ENCODE measurements around the gene GJC3. TPM values are rescaled to one million over a fixed set of nuclear protein-coding genes. Genes with fewer than 3 reads are reported as not detected.
"Not testable (repeated sequence)": the region's sequence is repeated elsewhere in the genome, so short reads cannot be mapped to it uniquely, and the experiment has no call there.

GJC3 gene
- polyA plus RNA-seq, 2 donors, result not detected

- no peaks in the 10 kb centered on the region for H3K36me3 ChIP-seq (ENCODE audit: control insufficient read depth in 2 of 2, insufficient read depth in 2 of 2, low read length in 1 of 2)
- H3K27me3 ChIP-seq (ENCODE audit: control insufficient read depth in 1 of 2, insufficient read depth in 2 of 2, low read length in 2 of 2), result no peaks in the 10 kb centered on the region
- H3K9me3 ChIP-seq (ENCODE audit: control insufficient read depth in 2 of 2, insufficient read depth in 1 of 2, low read depth in 1 of 2, low read length in 1 of 2), result no peaks in the 10 kb centered on the region
- H3K4me1 ChIP-seq (ENCODE audit: control insufficient read depth in 2 of 2, insufficient read depth in 2 of 2, low read length in 1 of 2), result no peaks in the 10 kb centered on the region
- H3K27ac ChIP-seq (ENCODE audit: low read depth in 2 of 2, low read length in 1 of 2), result no peak overlapping the region
- no peak overlapping the region for H3K4me3 ChIP-seq (ENCODE audit: low read depth in 1 of 2, low read length in 2 of 2)
- 67 to 75% methylated on average over 6 of the region's 6 CpGs for WGBS, 2 donors
These were observed 25.8 kb upstream of the GJC3 start for GRCh38 chr7:99955247-99955646.

- 84 to 93% methylated on average over 7 of the region's 7 CpGs for WGBS, 2 donors
- H3K27ac ChIP-seq (ENCODE audit: low read depth in 2 of 2, low read length in 1 of 2); H3K4me3 ChIP-seq (ENCODE audit: low read depth in 1 of 2, low read length in 2 of 2); H3K36me3 ChIP-seq (ENCODE audit: control insufficient read depth in 2 of 2, insufficient read depth in 2 of 2, low read length in 1 of 2); H3K9me3 ChIP-seq (ENCODE audit: control insufficient read depth in 2 of 2, insufficient read depth in 1 of 2, low read depth in 1 of 2, low read length in 1 of 2); H3K4me1 ChIP-seq (ENCODE audit: control insufficient read depth in 2 of 2, insufficient read depth in 2 of 2, low read length in 1 of 2); H3K27me3 ChIP-seq (ENCODE audit: control insufficient read depth in 1 of 2, insufficient read depth in 2 of 2, low read length in 2 of 2): not testable (repeated sequence)
These were observed 25.2 kb upstream of the GJC3 start for GRCh38 chr7:99954643-99955042.

GRCh38 chr7:99953649-99954048, 24.2 kb upstream of the GJC3 start:
- H3K36me3 ChIP-seq (ENCODE audit: control insufficient read depth in 2 of 2, insufficient read depth in 2 of 2, low read length in 1 of 2), result no peaks in the 10 kb centered on the region
- WGBS, 2 donors, result 61 to 66% methylated on average over 3 of the region's 3 CpGs
- H3K4me1 ChIP-seq (ENCODE audit: control insufficient read depth in 2 of 2, insufficient read depth in 2 of 2, low read length in 1 of 2), result no peaks in the 10 kb centered on the region
- peak overlapping the region; percentile 27 to 34 for H3K27ac ChIP-seq (ENCODE audit: low read depth in 2 of 2, low read length in 1 of 2)
- no peaks in the 10 kb centered on the region for H3K27me3 ChIP-seq (ENCODE audit: control insufficient read depth in 1 of 2, insufficient read depth in 2 of 2, low read length in 2 of 2)
- H3K4me3 ChIP-seq (ENCODE audit: low read depth in 1 of 2, low read length in 2 of 2), result no peak overlapping the region
- H3K9me3 ChIP-seq (ENCODE audit: control insufficient read depth in 2 of 2, insufficient read depth in 1 of 2, low read depth in 1 of 2, low read length in 1 of 2), result no peaks in the 10 kb centered on the region

- WGBS, 2 donors, result 88% methylated on average over 4 of the region's 4 CpGs
- not testable (repeated sequence) for H3K27ac ChIP-seq (ENCODE audit: low read depth in 2 of 2, low read length in 1 of 2)
These were observed 23.2 kb upstream of the GJC3 start for GRCh38 chr7:99952649-99953048.

GRCh38 chr7:99950819-99951218, 21.4 kb upstream of the GJC3 start:
- not testable (repeated sequence) for H3K4me1 ChIP-seq (ENCODE audit: control insufficient read depth in 2 of 2, insufficient read depth in 2 of 2, low read length in 1 of 2); H3K4me3 ChIP-seq (ENCODE audit: low read depth in 1 of 2, low read length in 2 of 2); H3K36me3 ChIP-seq (ENCODE audit: control insufficient read depth in 2 of 2, insufficient read depth in 2 of 2, low read length in 1 of 2); H3K27ac ChIP-seq (ENCODE audit: low read depth in 2 of 2, low read length in 1 of 2); H3K27me3 ChIP-seq (ENCODE audit: control insufficient read depth in 1 of 2, insufficient read depth in 2 of 2, low read length in 2 of 2); H3K9me3 ChIP-seq (ENCODE audit: control insufficient read depth in 2 of 2, insufficient read depth in 1 of 2, low read depth in 1 of 2, low read length in 1 of 2)
- 90 to 96% methylated on average over 6 of the region's 6 CpGs for WGBS, 2 donors

More at GRCh38 chr7:99952649-99953048, 23.2 kb upstream of the GJC3 start:
- not testable (repeated sequence) for H3K36me3 ChIP-seq (ENCODE audit: control insufficient read depth in 2 of 2, insufficient read depth in 2 of 2, low read length in 1 of 2); H3K4me1 ChIP-seq (ENCODE audit: control insufficient read depth in 2 of 2, insufficient read depth in 2 of 2, low read length in 1 of 2); H3K27me3 ChIP-seq (ENCODE audit: control insufficient read depth in 1 of 2, insufficient read depth in 2 of 2, low read length in 2 of 2); H3K4me3 ChIP-seq (ENCODE audit: low read depth in 1 of 2, low read length in 2 of 2); H3K9me3 ChIP-seq (ENCODE audit: control insufficient read depth in 2 of 2, insufficient read depth in 1 of 2, low read depth in 1 of 2, low read length in 1 of 2)

GRCh38 chr7:99949645-99950228, 20.3 kb upstream of the GJC3 start:
- no peaks in the 10 kb centered on the region for H3K9me3 ChIP-seq (ENCODE audit: control insufficient read depth in 2 of 2, insufficient read depth in 1 of 2, low read depth in 1 of 2, low read length in 1 of 2)
- H3K36me3 ChIP-seq (ENCODE audit: control insufficient read depth in 2 of 2, insufficient read depth in 2 of 2, low read length in 1 of 2), result no peaks in the 10 kb centered on the region
- H3K4me3 ChIP-seq (ENCODE audit: low read depth in 1 of 2, low read length in 2 of 2), result no peak overlapping the region
- no peaks in the 10 kb centered on the region for H3K4me1 ChIP-seq (ENCODE audit: control insufficient read depth in 2 of 2, insufficient read depth in 2 of 2, low read length in 1 of 2)
- H3K27ac ChIP-seq (ENCODE audit: low read depth in 2 of 2, low read length in 1 of 2), result no peak overlapping the region
- WGBS, 2 donors, result 54 to 56% methylated on average over 3 of the region's 3 CpGs
- H3K27me3 ChIP-seq (ENCODE audit: control insufficient read depth in 1 of 2, insufficient read depth in 2 of 2, low read length in 2 of 2), result no peaks in the 10 kb centered on the region

GRCh38 chr7:99947608-99948007, 18.2 kb upstream of the GJC3 start:
- Histone ChIP-seq H3K36me3 (ENCODE audit: control insufficient read depth in 2 of 2, insufficient read depth in 2 of 2, low read length in 1 of 2) (no peaks in the 10 kb centered on the region), H3K9me3 (ENCODE audit: control insufficient read depth in 2 of 2, insufficient read depth in 1 of 2, low read depth in 1 of 2, low read length in 1 of 2) (no peaks in the 10 kb centered on the region), H3K4me3 (ENCODE audit: low read depth in 1 of 2, low read length in 2 of 2) (no peak overlapping the region), H3K27ac (ENCODE audit: low read depth in 2 of 2, low read length in 1 of 2) (no peak overlapping the region), H3K27me3 (ENCODE audit: control insufficient read depth in 1 of 2, insufficient read depth in 2 of 2, low read length in 2 of 2) (no peaks in the 10 kb centered on the region), H3K4me1 (ENCODE audit: control insufficient read depth in 2 of 2, insufficient read depth in 2 of 2, low read length in 1 of 2) (no peaks in the 10 kb centered on the region)
- WGBS, 2 donors, result 74 to 92% methylated on average over 1 of the region's 1 CpG

GRCh38 chr7:99944497-99945070, 15.2 kb upstream of the GJC3 start:
- Histone ChIP-seq H3K4me3 (ENCODE audit: low read depth in 1 of 2, low read length in 2 of 2) (no peak overlapping the region), H3K4me1 (ENCODE audit: control insufficient read depth in 2 of 2, insufficient read depth in 2 of 2, low read length in 1 of 2) (no peaks in the 10 kb centered on the region), H3K27me3 (ENCODE audit: control insufficient read depth in 1 of 2, insufficient read depth in 2 of 2, low read length in 2 of 2) (no peaks in the 10 kb centered on the region), H3K36me3 (ENCODE audit: control insufficient read depth in 2 of 2, insufficient read depth in 2 of 2, low read length in 1 of 2) (no peaks in the 10 kb centered on the region), H3K9me3 (ENCODE audit: control insufficient read depth in 2 of 2, insufficient read depth in 1 of 2, low read depth in 1 of 2, low read length in 1 of 2) (no peaks in the 10 kb centered on the region), H3K27ac (ENCODE audit: low read depth in 2 of 2, low read length in 1 of 2) (no peak overlapping the region)
- WGBS, 2 donors, result 53 to 62% methylated on average over 4 of the region's 4 CpGs

- H3K36me3 ChIP-seq (ENCODE audit: control insufficient read depth in 2 of 2, insufficient read depth in 2 of 2, low read length in 1 of 2), result no peaks in the 10 kb centered on the region
- H3K27me3 ChIP-seq (ENCODE audit: control insufficient read depth in 1 of 2, insufficient read depth in 2 of 2, low read length in 2 of 2), result no peaks in the 10 kb centered on the region
- no peaks in the 10 kb centered on the region for H3K4me1 ChIP-seq (ENCODE audit: control insufficient read depth in 2 of 2, insufficient read depth in 2 of 2, low read length in 1 of 2)
- no peak overlapping the region for H3K4me3 ChIP-seq (ENCODE audit: low read depth in 1 of 2, low read length in 2 of 2)
- H3K9me3 ChIP-seq (ENCODE audit: control insufficient read depth in 2 of 2, insufficient read depth in 1 of 2, low read depth in 1 of 2, low read length in 1 of 2), result no peaks in the 10 kb centered on the region
- H3K27ac ChIP-seq (ENCODE audit: low read depth in 2 of 2, low read length in 1 of 2), result no peak overlapping the region
- 34% methylated on average over 14 of the region's 14 CpGs for WGBS, 2 donors
These were observed 14.4 kb upstream of the GJC3 start for GRCh38 chr7:99943641-99944496.

All from esophagus (tissue), 2 donors.